Neural cell (in vitro differentiated cells): Measurements from ENCODE around the gene PRKCE.

Source experiments
- CTCF ChIP-seq: fragments of 450-650 bp; IDR thresholded peaks from 2 replicates; pipeline ENCODE4 v1.5.1; 2014; ENCODE audit warnings: antibody characterized with exemption, mild to moderate bottlenecking, moderate library complexity; ENCODE audit not compliant: poor library complexity, severe bottlenecking
- POLR2AphosphoS5 ChIP-seq: IDR thresholded peaks from 2 replicates; pipeline ENCODE4 v1.6.1; 2012
- RAD21 ChIP-seq: fragments of 450-650 bp; conservative IDR thresholded peaks from 2 replicates; pipeline ENCODE4 v1.6.1; 2014; ENCODE audit warnings: antibody characterized with exemption, mild to moderate bottlenecking, moderate library complexity
- REST ChIP-seq: IDR thresholded peaks from 2 replicates; pipeline ENCODE4 v1.6.1; 2012; ENCODE audit warnings: borderline replicate concordance

- TF ChIP-seq CTCF (no peak), REST (no peak), POLR2AphosphoS5 (no peak), RAD21 (no peak)
These were observed 464.7 kb downstream of the PRKCE start for GRCh38 chr2:46116150-46116549.
